ENCODE measurements around the gene PICALM. TPM values are rescaled to one million over a fixed set of nuclear protein-coding genes. Genes with fewer than 3 reads are reported as not detected.

Gene PICALM
- polyA plus RNA-seq, 4 donors: 240 to 290 (median 274) TPM

Other genes with a start within 250 kb of the PICALM start
- under 1 TPM in 2 of 4 donors, not detected in 2; 0.05 to 0.11 TPM for gene CCDC83, start 213.7 kb downstream of the PICALM start, polyA plus RNA-seq (ENCODE audit: insufficient read length in 4 of 4)
- gene EED, start 175.7 kb upstream of the PICALM start, polyA plus RNA-seq (ENCODE audit: insufficient read length in 4 of 4): 10 to 100 TPM; 35.3 to 42.2 (median 36.7) TPM
- 10 to 100 TPM; 49.4 to 56.1 (median 52.2) TPM for gene HIKESHI, start 233.2 kb upstream of the PICALM start, polyA plus RNA-seq (ENCODE audit: insufficient read length in 4 of 4)

All from right renal pelvis (tissue), 4 donors.